ENCODE measurements around the gene HFE. TPM values are rescaled to one million over a fixed set of nuclear protein-coding genes. Genes with fewer than 3 reads are reported as not detected.
"Not testable (repeated sequence)": the region's sequence is repeated elsewhere in the genome, so short reads cannot be mapped to it uniquely, and the experiment has no call there.

The HFE gene
- polyA plus RNA-seq = 1 to 10 TPM; 2.6 to 6.1 (median 3.3) TPM

DNA sequence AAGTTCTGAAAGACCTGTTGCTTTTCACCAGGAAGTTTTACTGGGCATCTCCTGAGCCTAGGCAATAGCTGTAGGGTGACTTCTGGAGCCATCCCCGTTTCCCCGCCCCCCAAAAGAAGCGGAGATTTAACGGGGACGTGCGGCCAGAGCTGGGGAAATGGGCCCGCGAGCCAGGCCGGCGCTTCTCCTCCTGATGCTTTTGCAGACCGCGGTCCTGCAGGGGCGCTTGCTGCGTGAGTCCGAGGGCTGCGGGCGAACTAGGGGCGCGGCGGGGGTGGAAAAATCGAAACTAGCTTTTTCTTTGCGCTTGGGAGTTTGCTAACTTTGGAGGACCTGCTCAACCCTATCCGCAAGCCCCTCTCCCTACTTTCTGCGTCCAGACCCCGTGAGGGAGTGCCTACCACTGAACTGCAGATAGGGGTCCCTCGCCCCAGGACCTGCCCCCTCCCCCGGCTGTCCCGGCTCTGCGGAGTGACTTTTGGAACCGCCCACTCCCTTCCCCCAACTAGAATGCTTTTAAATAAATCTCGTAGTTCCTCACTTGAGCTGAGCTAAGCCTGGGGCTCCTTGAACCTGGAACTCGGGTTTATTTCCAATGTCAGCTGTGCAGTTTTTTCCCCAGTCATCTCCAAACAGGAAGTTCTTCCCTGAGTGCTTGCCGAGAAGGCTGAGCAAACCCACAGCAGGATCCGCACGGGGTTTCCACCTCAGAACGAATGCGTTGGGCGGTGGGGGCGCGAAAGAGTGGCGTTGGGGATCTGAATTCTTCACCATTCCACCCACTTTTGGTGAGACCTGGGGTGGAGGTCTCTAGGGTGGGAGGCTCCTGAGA, at the start of gene HFE:
HFE (plus strand) TSS at position 146 of the 832 bp plus-strand sequence; CDS start at position 158, 12 bp downstream.
- 1% methylated on average over 41 of the region's 41 CpGs for WGBS, 3 donors
- peak within 1 kb of the TSS; percentile 61 for H3K27ac ChIP-seq (ENCODE audit: low read depth, low read length)

GRCh38 chr6:26041946-26042345, 45.3 kb upstream of the HFE start:
- H3K27ac ChIP-seq (ENCODE audit: low read depth, low read length) = no peak overlapping the region
- 59 to 88% (median 79%) methylated on average over 1 of the region's 1 CpG for WGBS, 3 donors

- WGBS, 3 donors = 1 to 2% (median 1%) methylated on average over 32 of the region's 32 CpGs
- no peak overlapping the region for H3K27ac ChIP-seq (ENCODE audit: low read depth, low read length)
These were observed 43.7 kb upstream of the HFE start for GRCh38 chr6:26043384-26044139.

- WGBS, 3 donors = 0 to 2% (median 1%) methylated on average over 40 of the region's 40 CpGs
- peak overlapping the region; percentile 25 for H3K27ac ChIP-seq (ENCODE audit: low read depth, low read length)
These were observed 42.8 kb upstream of the HFE start for GRCh38 chr6:26044140-26045064.

GRCh38 chr6:26045065-26045927, 41.9 kb upstream of the HFE start:
- H3K27ac ChIP-seq (ENCODE audit: low read depth, low read length) = peak overlapping the region; percentile 25
- 1 to 2% (median 2%) methylated on average over 47 of the region's 47 CpGs for WGBS, 3 donors

- H3K27ac ChIP-seq (ENCODE audit: low read depth, low read length) = no peak overlapping the region
- 34 to 36% (median 36%) methylated on average over 5 of the region's 5 CpGs for WGBS, 3 donors
These were observed 41.3 kb upstream of the HFE start for GRCh38 chr6:26045928-26046368.

DNA sequence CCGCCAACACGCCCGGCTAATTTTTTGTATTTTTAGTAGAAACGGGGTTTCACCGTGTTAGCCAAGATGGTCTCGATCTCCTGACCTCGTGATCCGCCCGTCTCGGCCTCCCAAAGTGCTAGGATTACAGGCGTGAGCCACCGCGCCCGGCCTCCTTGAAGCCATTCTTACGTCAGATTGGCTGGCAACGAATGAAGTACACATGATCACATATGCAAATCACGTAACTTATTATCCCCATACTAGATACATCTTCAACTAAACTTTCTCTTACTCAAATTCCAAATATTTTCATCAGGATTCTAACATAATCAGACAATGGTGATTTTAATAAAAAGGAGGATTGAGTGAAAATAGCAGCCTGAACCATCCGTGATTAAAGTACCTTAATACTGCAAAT, 39.9 kb upstream of the HFE start:
- 89 to 94% (median 90%) methylated on average over 8 to 12 of the region's 18 CpGs for WGBS, 3 donors
- not testable (repeated sequence) for H3K27ac ChIP-seq (ENCODE audit: low read depth, low read length)

- 73 to 89% (median 87%) methylated on average over 2 of the region's 2 CpGs for WGBS, 3 donors
- H3K27ac ChIP-seq (ENCODE audit: low read depth, low read length) = no peak overlapping the region
These were observed 38.6 kb upstream of the HFE start for GRCh38 chr6:26048590-26048989.

DNA sequence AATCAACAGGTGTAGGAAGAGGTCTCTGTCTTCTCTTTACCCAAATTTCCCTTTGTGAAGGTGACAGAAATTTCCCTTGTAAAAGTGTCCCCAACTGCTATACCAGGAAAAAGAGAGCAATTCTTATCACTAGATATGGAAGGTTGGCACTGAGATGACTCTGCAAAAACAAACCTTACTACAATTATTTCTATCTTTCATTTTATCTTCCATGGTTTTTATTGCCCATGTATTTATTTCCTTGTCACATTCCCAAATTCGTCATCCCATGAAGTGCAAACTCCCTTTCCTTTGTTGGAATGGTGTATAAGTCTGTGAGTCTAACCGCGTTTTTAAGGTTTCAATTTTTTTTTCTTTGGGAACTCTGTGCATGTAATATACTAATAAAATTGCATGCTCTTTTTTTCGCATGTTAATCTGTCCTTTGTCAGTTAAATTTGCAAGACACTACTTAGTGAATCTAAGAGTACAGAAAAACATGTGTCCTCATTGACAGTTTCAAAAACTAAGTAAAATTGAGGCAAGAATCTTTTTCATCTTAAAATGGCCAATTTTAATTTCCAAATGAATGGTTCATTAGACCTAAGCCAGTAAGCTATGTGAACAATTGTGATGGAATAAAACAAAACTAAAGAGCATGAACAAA, 35.4 kb upstream of the HFE start:
- WGBS, 3 donors = 84 to 97% (median 89%) methylated on average over 4 of the region's 4 CpGs
- H3K27ac ChIP-seq (ENCODE audit: low read depth, low read length) = no peak overlapping the region

- WGBS, 3 donors = 95 to 97% (median 96%) methylated on average over 18 of the region's 18 CpGs
- not testable (repeated sequence) for H3K27ac ChIP-seq (ENCODE audit: low read depth, low read length)
These were observed 34.4 kb upstream of the HFE start for GRCh38 chr6:26052762-26053250.

DNA sequence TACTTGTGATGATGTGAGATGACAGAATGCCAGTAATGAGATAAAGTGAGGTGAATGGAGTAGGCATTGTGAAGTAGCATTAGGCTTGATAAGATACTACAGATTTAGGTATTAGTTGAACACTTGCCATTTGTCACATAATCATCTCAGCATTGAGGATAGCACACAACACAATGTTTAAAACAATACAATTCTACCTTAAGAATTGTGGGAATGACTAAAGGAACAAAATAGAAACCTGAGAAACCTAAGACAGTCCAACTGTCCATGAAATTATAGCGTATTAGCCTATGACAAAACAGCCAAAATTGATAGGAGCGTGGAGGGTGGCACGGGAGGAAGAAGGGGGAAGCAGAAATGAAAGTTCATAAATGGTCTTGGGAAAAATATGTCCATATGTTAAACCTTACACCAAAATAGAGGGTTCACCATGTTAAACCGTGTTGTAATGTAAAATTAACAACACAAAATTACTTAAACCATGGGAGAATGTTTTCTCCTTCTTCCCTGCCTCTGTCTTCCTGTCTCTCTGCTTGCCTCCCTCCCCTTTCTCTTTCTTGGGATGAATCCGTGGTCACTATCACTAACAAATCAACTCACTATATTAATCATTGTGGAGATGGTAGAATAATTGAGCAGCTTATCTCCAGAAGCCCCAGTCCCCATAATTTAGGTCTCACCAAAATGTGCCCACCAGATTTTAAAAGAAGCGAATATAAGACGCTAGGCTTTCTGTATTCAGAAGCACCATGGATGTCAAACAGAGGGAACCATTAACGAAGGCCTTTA, 33.0 kb upstream of the HFE start:
- 7 to 34% (median 8%) methylated on average over 8 of the region's 8 CpGs for WGBS, 3 donors
- H3K27ac ChIP-seq (ENCODE audit: low read depth, low read length) = no peak overlapping the region

DNA sequence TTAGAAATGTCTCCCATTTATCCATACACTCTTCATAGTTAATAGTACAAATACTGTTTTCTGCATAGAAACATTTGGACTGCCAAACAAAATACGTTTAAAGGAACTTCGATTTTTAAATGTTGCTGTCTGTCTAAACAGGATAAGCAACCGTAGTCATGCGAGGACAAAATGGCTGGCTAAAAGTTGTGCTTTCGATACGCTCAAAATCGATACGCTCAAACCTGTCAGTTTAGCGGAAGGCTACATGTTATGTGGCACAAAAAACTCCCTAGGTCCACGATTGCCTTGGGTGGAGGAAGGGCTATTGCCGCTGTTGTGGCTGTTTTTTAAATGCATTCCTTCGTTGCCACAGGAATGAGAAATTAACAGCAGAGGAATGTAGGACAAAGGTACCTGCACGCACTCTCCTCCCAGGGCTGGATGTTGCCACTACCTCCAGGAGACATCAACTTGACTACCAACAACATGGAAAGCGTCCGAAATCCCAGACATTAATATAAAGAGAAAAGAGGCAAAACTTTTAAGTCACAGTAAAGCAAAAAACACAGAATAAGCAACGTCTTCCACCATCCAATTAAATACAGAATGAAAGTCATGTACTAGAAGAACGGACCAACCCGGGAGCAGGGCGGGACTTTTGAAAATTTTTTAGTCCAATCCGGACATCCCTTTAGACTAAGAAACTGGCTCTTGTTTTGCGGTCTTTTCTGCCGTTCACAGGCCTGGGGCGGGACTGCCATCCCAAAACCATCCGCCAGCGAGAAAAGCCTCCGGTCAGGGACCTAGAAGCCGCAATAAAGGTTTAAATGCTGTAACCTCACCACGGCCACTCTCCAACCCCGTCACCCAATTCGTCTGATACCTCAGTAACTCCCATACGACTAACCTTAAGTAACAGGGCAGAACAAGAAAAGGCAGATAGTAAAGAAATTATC, 32.2 kb upstream of the HFE start:
- WGBS, 3 donors = 0 to 1% (median 0%) methylated on average over 31 of the region's 31 CpGs
- no peak overlapping the region for H3K27ac ChIP-seq (ENCODE audit: low read depth, low read length)

- WGBS, 3 donors = 0 to 1% (median 1%) methylated on average over 51 of the region's 51 CpGs
- H3K27ac ChIP-seq (ENCODE audit: low read depth, low read length) = peak overlapping the region; percentile 75
These were observed 31.3 kb upstream of the HFE start for GRCh38 chr6:26055719-26056582.

GRCh38 chr6:26056583-26057350, 30.5 kb upstream of the HFE start:
- 0 to 1% (median 1%) methylated on average over 14 of the region's 14 CpGs for WGBS, 3 donors
- H3K27ac ChIP-seq (ENCODE audit: low read depth, low read length) = peak overlapping the region; percentile 75

All from adipose tissue (tissue), 3 donors.